ENCODE data around the gene MALSU1. TPM values are rescaled to one million over a fixed set of nuclear protein-coding genes. Genes with fewer than 3 reads are reported as not detected.

MALSU1 gene
- polyA plus RNA-seq, 2 of the 4 experiments (the other 2 are of a cell fraction): 91.9 to 122 TPM

DNA sequence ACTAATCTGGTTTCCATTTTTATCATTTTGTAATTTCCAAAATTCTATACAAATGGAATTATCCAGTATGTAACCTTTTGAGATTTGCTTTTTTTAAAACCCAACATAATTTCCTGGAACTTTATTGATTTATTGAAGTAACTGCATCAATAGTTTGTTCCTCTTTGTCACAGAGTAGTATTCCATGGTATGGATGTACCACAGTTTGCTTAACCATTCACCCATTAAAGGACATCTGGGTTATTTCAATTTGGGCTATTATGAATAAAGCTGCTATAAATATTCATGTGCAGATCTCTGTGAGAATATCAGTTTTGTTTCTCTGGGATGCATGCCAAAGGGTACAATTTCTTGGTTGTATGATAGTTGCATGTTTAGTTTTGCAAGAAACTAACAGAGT lies 49.7 kb upstream of the MALSU1 start:
- no peak overlapping the region for H3K4me2 ChIP-seq
- DNase-seq (ENCODE audit: low read depth in 1 of 2, low spot score in 1 of 2) (no peak), ATAC-seq (no peak), FAIRE-seq (no peak)
- H3K4me3 ChIP-seq: no peak overlapping the region
- 0 out of 3 replicates have a peak, but pooled peaks cover 5% of the 10 kb centered on the region for H3K9me3 ChIP-seq
- CTCF ChIA-PET: no interaction called here
- no peaks in the 10 kb centered on the region for H3K4me1 ChIP-seq
- no peak for TF ChIP-seq KDM5A (IDR thresholded peaks at IDR 0.05)
- TF ChIP-seq, protein P1, sequence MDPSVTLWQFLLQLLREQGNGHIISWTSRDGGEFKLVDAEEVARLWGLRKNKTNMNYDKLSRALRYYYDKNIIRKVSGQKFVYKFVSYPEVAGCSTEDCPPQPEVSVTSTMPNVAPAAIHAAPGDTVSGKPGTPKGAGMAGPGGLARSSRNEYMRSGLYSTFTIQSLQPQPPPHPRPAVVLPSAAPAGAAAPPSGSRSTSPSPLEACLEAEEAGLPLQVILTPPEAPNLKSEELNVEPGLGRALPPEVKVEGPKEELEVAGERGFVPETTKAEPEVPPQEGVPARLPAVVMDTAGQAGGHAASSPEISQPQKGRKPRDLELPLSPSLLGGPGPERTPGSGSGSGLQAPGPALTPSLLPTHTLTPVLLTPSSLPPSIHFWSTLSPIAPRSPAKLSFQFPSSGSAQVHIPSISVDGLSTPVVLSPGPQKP (IDR thresholded peaks at IDR 0.05; ENCODE audit: low read depth, low read length): no peak
- TF ChIP-seq RFX5 (IDR thresholded peaks at IDR 0.05): no peak
- TF ChIP-seq FOXS1 (CRISPR knock-in tag; IDR thresholded peaks at IDR 0.05): no peak
- no peak for TF ChIP-seq ZNF302 (CRISPR knock-in tag; IDR thresholded peaks at IDR 0.05)
- no peak for TF ChIP-seq MAX (IDR thresholded peaks at IDR 0.05)
- no peak for TF ChIP-seq TP53 (CRISPR knock-in tag; IDR thresholded peaks at IDR 0.05)
- TF ChIP-seq, protein P2, sequence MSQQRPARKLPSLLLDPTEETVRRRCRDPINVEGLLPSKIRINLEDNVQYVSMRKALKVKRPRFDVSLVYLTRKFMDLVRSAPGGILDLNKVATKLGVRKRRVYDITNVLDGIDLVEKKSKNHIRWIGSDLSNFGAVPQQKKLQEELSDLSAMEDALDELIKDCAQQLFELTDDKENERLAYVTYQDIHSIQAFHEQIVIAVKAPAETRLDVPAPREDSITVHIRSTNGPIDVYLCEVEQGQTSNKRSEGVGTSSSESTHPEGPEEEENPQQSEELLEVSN (IDR thresholded peaks at IDR 0.05; ENCODE audit: borderline replicate concordance, low read depth): no peak
- TF ChIP-seq HDAC2 (IDR thresholded peaks at IDR 0.05): no peak
- TF ChIP-seq TFCP2L1 (CRISPR knock-in tag; IDR thresholded peaks at IDR 0.05): no peak
- TF ChIP-seq FOSL2 (IDR thresholded peaks at IDR 0.05): no peak
- no peak for TF ChIP-seq FOSL2 (CRISPR knock-in tag; IDR thresholded peaks at IDR 0.05)
- no peak for TF ChIP-seq CHD4 (IDR thresholded peaks at IDR 0.05; ENCODE audit: borderline replicate concordance)
- TF ChIP-seq BHLHE40 (IDR thresholded peaks at IDR 0.05; ENCODE audit: low read depth, low read length): no peak
- TF ChIP-seq CBX2 (IDR thresholded peaks at IDR 0.05; ENCODE audit: borderline replicate concordance, low read depth): no peak
- no peak for TF ChIP-seq GATA3 (IDR thresholded peaks at IDR 0.05; ENCODE audit: borderline replicate concordance)
- POLR2A ChIA-PET: no interaction called here
- H3K27ac ChIP-seq: no peak overlapping the region

GRCh38 chr7:23254051-23254681 lies 45.0 kb upstream of the MALSU1 start:
- WGBS (ENCODE audit: missing lambda C conversion rate): 37% methylated on average over 7 of the region's 7 CpGs
- 0 out of 3 replicates have a peak, but pooled peaks cover 5% of the 10 kb centered on the region for H3K9me3 ChIP-seq
- DNase-seq (ENCODE audit: low read depth in 1 of 2, low spot score in 1 of 2) (no peak), ATAC-seq (peak; percentile 27 to 56; a peak in 3 of 6 replicates), FAIRE-seq (no peak)
- no peak overlapping the region for H3K4me3 ChIP-seq
- H3K27ac ChIP-seq: no peak overlapping the region
- TF ChIP-seq HEYL (CRISPR knock-in tag; IDR thresholded peaks at IDR 0.05): no peak
- TF ChIP-seq, protein P3, sequence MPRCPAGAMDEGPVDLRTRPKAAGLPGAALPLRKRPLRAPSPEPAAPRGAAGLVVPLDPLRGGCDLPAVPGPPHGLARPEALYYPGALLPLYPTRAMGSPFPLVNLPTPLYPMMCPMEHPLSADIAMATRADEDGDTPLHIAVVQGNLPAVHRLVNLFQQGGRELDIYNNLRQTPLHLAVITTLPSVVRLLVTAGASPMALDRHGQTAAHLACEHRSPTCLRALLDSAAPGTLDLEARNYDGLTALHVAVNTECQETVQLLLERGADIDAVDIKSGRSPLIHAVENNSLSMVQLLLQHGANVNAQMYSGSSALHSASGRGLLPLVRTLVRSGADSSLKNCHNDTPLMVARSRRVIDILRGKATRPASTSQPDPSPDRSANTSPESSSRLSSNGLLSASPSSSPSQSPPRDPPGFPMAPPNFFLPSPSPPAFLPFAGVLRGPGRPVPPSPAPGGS (IDR thresholded peaks at IDR 0.05): no peak
- TF ChIP-seq EHMT2 (IDR thresholded peaks at IDR 0.05; ENCODE audit: low read depth): no peak
- no peak for TF ChIP-seq CHD2 (IDR thresholded peaks at IDR 0.05; ENCODE audit: low read length, partially characterized antibody)
- TF ChIP-seq POLR2A (IDR thresholded peaks at IDR 0.05; ENCODE audit: low read length): no peak
- TF ChIP-seq FOXS1 (CRISPR knock-in tag; IDR thresholded peaks at IDR 0.05): no peak
- no peak for TF ChIP-seq MAFK (IDR thresholded peaks at IDR 0.05; ENCODE audit: partially characterized antibody)
- no peak for TF ChIP-seq HOXB5 (CRISPR knock-in tag; IDR thresholded peaks at IDR 0.05)
- no peaks in the 10 kb centered on the region for H3K4me1 ChIP-seq
- ChIA-PET CTCF (interaction anchor here (0.9 to 1.9 kb wide), 6 partner anchors 8 to 694 kb away, joined by 3 to 9 read pairs (median 3); no protein-coding TSS in a partner anchor), POLR2A (no interaction called here)
- no peak overlapping the region for H3K4me2 ChIP-seq

DNA sequence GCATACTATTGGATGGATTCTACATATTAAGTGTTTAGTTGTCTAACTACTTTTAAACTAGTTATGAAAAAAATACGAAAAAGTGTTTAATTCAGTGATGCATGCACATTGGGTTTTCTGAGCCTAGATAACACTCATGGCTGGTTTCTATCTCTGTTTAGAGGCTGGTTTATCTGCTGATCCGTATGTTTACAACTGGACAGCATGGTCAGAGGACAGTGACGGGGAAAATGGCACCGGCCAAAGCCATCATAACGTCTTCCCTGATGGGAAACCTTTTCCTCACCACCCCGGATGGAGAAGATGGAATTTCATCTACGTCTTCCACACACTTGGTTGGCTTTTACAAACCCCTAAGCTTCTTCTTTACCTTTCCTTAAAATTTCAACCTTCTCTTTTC lies 42.4 kb upstream of the MALSU1 start:
- no peaks in the 10 kb centered on the region for H3K4me1 ChIP-seq
- DNase-seq (ENCODE audit: low read depth in 1 of 2, low spot score in 1 of 2): no peak
- no peak for FAIRE-seq
- no peak overlapping the region for H3K4me3 ChIP-seq
- no peak for ATAC-seq
- H3K27ac ChIP-seq: no peak overlapping the region
- ChIA-PET POLR2A (no interaction called here), CTCF (interaction anchor here (1.7 to 9.1 kb wide), 2 partner anchors 10 to 15 kb away, joined by 7 to 108 read pairs; partner anchors contain the start of gene GPNMB)
- 0 out of 3 replicates have a peak, but pooled peaks cover 3% of the 10 kb centered on the region for H3K9me3 ChIP-seq
- 49% methylated on average over 7 of the region's 7 CpGs for WGBS (ENCODE audit: missing lambda C conversion rate)
- TF ChIP-seq ZC3H11A (IDR thresholded peaks at IDR 0.05) (no peak), ZNF302 (CRISPR knock-in tag; IDR thresholded peaks at IDR 0.05) (no peak), JUNB (IDR thresholded peaks at IDR 0.05) (no peak), HOXB5 (CRISPR knock-in tag; IDR thresholded peaks at IDR 0.05) (no peak), POLR2A (IDR thresholded peaks at IDR 0.05; ENCODE audit: low read length) (no peak), HOXB13 (CRISPR knock-in tag; IDR thresholded peaks at IDR 0.05; ENCODE audit: low read depth) (no peak), KDM5A (IDR thresholded peaks at IDR 0.05) (no peak), TP53 (CRISPR knock-in tag; IDR thresholded peaks at IDR 0.05) (no peak), CEBPB (IDR thresholded peaks at IDR 0.05) (no peak), POLR2AphosphoS2 (conservative IDR thresholded peaks at IDR 0.05; ENCODE audit: low read length) (no peak)
- TF ChIP-seq, protein P4, sequence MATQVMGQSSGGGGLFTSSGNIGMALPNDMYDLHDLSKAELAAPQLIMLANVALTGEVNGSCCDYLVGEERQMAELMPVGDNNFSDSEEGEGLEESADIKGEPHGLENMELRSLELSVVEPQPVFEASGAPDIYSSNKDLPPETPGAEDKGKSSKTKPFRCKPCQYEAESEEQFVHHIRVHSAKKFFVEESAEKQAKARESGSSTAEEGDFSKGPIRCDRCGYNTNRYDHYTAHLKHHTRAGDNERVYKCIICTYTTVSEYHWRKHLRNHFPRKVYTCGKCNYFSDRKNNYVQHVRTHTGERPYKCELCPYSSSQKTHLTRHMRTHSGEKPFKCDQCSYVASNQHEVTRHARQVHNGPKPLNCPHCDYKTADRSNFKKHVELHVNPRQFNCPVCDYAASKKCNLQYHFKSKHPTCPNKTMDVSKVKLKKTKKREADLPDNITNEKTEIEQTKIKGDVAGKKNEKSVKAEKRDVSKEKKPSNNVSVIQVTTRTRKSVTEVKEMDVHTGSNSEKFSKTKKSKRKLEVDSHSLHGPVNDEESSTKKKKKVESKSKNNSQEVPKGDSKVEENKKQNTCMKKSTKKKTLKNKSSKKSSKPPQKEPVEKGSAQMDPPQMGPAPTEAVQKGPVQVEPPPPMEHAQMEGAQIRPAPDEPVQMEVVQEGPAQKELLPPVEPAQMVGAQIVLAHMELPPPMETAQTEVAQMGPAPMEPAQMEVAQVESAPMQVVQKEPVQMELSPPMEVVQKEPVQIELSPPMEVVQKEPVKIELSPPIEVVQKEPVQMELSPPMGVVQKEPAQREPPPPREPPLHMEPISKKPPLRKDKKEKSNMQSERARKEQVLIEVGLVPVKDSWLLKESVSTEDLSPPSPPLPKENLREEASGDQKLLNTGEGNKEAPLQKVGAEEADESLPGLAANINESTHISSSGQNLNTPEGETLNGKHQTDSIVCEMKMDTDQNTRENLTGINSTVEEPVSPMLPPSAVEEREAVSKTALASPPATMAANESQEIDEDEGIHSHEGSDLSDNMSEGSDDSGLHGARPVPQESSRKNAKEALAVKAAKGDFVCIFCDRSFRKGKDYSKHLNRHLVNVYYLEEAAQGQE (IDR thresholded peaks at IDR 0.05): no peak
- no peak overlapping the region for H3K4me2 ChIP-seq
